Heart left ventricle (tissue), 13 donors: Measurements from ENCODE around the gene ECHS1.

ENCODE experiments used
- POLR2A ChIP-seq, 2 donors: fragments of 450-650 bp; IDR thresholded peaks; one replicate each; pipeline ENCODE4 v1.6.1; 2017; ENCODE audit warnings: antibody characterized with exemption in 2 of 2, mild to moderate bottlenecking in 2 of 2, moderate library complexity in 2 of 2
- TF ChIP-seq, protein P1 (sequence below), 12 donors: fragments of 200-600 bp; sonication (generic) in 4 of 12; IDR thresholded peaks; one replicate each; pipeline versions ENCODE4 v1.5.0 to v1.8.0; 2018 to 2022; ENCODE audit warnings: antibody characterized with exemption in 12 of 12, mild to moderate bottlenecking in 5 of 12
- donor health status: ischemic (EF 13 %, LVEDD 7.1; RV severe dilation, severe dysfunction).
- donor health status: DM: no; HTN: yes; CAD: no.
- donor health status: DM: no; HTN: no; CAD: no.
- donor health status: ischemic (EF 25% LVEDD 6.9; RV normal size, moderate dysfunction).
- donor health status: ischemic (EF 25% LVEDD 5.7; RV mildly dilated, moderate dysfunction).
- donor health status: ischemic (EF 35%, LVEDD 5.7; RV mildly dilated, moderate dysfunction).
- donor health status: nonischemic (EF 11% LVEDD 7.7; RV severe dilation, severe dysfunction).
- donor health status: DM: yes; HTN: yes; CAD: no.
- donor health status: PGD.
- donor health status: ischemic (EF 29% LVEDD 5.4; RV normal size, mild dysfunction).
- donor health status: nonischemic (EF 23%, LVEDD 6.1; RV moderate dilation, normal function).

DNA sequence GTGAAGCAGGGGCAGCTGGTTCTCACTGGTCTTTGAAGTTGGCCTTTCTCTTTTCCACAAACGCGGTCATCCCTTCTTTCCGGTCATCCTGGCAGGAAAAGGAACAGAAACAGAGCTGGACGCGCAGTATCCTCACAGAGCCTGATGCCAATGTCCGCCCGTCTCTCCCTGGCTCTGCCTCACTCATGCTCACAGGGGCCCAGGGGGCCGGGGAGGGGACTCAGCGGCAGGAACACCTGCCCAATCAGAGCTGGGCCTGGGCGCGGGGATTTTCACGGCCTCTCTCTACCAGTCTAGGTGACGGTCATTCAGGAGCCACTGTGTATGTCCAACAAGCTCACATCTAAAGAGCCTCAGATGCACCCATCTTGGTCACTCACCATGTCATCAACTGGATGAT lies 10.3 kb downstream of the ECHS1 start:
- TF ChIP-seq, protein P1, sequence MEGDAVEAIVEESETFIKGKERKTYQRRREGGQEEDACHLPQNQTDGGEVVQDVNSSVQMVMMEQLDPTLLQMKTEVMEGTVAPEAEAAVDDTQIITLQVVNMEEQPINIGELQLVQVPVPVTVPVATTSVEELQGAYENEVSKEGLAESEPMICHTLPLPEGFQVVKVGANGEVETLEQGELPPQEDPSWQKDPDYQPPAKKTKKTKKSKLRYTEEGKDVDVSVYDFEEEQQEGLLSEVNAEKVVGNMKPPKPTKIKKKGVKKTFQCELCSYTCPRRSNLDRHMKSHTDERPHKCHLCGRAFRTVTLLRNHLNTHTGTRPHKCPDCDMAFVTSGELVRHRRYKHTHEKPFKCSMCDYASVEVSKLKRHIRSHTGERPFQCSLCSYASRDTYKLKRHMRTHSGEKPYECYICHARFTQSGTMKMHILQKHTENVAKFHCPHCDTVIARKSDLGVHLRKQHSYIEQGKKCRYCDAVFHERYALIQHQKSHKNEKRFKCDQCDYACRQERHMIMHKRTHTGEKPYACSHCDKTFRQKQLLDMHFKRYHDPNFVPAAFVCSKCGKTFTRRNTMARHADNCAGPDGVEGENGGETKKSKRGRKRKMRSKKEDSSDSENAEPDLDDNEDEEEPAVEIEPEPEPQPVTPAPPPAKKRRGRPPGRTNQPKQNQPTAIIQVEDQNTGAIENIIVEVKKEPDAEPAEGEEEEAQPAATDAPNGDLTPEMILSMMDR (IDR thresholded peaks at IDR 0.05), result no peak
- no peak for TF ChIP-seq POLR2A (IDR thresholded peaks at IDR 0.05)
